H1 (cell line): ENCODE measurements around the gene ARV1.

Experiments used
- CTCF ChIP-seq, 3 experiments: IDR thresholded peaks; 1 replicate in 2 of 3; 2 replicates in 1 of 3; pipeline versions ENCODE4 v1.5.1 to v1.6.1; 2011; ENCODE audit warnings: low read length in 3 of 3, mild to moderate bottlenecking in 3 of 3, inconsistent platforms in 2 of 3, low read depth in 1 of 3, moderate library complexity in 1 of 3; ENCODE audit not compliant: insufficient read depth in 1 of 3; ENCODE audit errors: control extremely low read depth in 1 of 3
- EZH2 ChIP-seq: fragments of 200-600 bp; sonication (generic); IDR thresholded peaks from 2 replicates; pipeline ENCODE4 v1.7.1; 2012; ENCODE audit warnings: low read depth, mild to moderate bottlenecking, moderate library complexity, low read length, inconsistent platforms; ENCODE audit not compliant: severe bottlenecking
- GABPA ChIP-seq: IDR thresholded peaks from 2 replicates; pipeline ENCODE4 v1.6.1; 2011; ENCODE audit warnings: mild to moderate bottlenecking, low read length, moderate library complexity, borderline replicate concordance; ENCODE audit not compliant: insufficient read depth
- JUN ChIP-seq: IDR thresholded peaks from 2 replicates; pipeline ENCODE4 v1.6.1; 2011; ENCODE audit warnings: low read depth, mild to moderate bottlenecking, improper control_type of control experiment, low read length
- JUND ChIP-seq: IDR thresholded peaks from 2 replicates; pipeline ENCODE4 v1.6.1; 2011; ENCODE audit warnings: mild to moderate bottlenecking, improper control_type of control experiment, low read length
- PHF8 ChIP-seq: fragments of 200-600 bp; sonication (generic); conservative IDR thresholded peaks from 2 replicates; pipeline ENCODE4 v1.7.1; 2012; ENCODE audit warnings: low read depth, mild to moderate bottlenecking, inconsistent platforms, low read length, moderate library complexity
- POLR2AphosphoS5 ChIP-seq: IDR thresholded peaks from 2 replicates; pipeline ENCODE4 v1.6.1; 2011; ENCODE audit warnings: low read depth, low read length
- RNF2 ChIP-seq: fragments of 200-900, 300-1000 bp; sonication (generic); IDR thresholded peaks from 2 replicates; pipeline ENCODE4 v1.7.1; 2016; ENCODE audit warnings: borderline replicate concordance, low read depth, mild to moderate bottlenecking, antibody characterized with exemption, low read length; ENCODE audit not compliant: poor library complexity, severe bottlenecking; ENCODE audit errors: missing control alignments
- SP2 ChIP-seq: IDR thresholded peaks from 2 replicates; pipeline ENCODE4 v1.6.1; 2012; ENCODE audit warnings: mild to moderate bottlenecking, low read length, inconsistent platforms

- TF ChIP-seq CTCF (IDR thresholded peaks at IDR 0.05; ENCODE audit: control extremely low read depth in 1 of 3, insufficient read depth in 1 of 3, low read depth in 1 of 3, low read length in 3 of 3) = no peak
- no peak for TF ChIP-seq SP2
- TF ChIP-seq GABPA = no peak
- no peak for TF ChIP-seq JUND
- TF ChIP-seq JUN = no peak
- no peak for TF ChIP-seq POLR2AphosphoS5
- no peak for TF ChIP-seq PHF8
- TF ChIP-seq EZH2 = no peak
- TF ChIP-seq RNF2 = no peak
Measured at GRCh38 chr1:230992100-230992774, 13.3 kb downstream of the ARV1 start.
